GM21825 (cell line): ENCODE measurements around the gene IFI44.

Experiments used
- ATAC-seq: cut with Tn5 transposase; IDR thresholded peaks from one replicate; pipeline ENCODE4 v1.9.1; 2021; ENCODE audit warnings: mild to moderate bottlenecking, moderate library complexity; ENCODE audit not compliant: unreplicated experiment

Gene IFI44

DNA sequence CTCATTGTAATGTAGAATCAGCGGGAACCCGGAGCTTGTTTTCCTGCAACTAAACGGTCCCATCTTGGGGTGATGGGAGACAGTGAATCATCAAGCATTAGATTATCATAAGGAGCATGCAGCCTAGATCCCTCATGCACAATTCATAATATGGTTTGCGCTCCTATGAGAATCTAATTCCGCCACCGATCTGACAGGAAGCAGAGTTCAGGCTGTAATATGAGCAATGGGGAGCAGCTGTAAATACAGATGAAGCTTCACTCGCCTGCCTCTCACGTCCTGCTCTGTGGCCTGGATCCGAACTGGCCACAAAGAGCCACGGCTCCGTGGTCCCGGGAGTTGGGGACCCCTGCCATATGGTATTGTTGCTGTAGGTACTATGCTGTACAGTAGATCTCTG, 1.6 kb downstream of the IFI44 start:
- ATAC-seq = no peak

DNA sequence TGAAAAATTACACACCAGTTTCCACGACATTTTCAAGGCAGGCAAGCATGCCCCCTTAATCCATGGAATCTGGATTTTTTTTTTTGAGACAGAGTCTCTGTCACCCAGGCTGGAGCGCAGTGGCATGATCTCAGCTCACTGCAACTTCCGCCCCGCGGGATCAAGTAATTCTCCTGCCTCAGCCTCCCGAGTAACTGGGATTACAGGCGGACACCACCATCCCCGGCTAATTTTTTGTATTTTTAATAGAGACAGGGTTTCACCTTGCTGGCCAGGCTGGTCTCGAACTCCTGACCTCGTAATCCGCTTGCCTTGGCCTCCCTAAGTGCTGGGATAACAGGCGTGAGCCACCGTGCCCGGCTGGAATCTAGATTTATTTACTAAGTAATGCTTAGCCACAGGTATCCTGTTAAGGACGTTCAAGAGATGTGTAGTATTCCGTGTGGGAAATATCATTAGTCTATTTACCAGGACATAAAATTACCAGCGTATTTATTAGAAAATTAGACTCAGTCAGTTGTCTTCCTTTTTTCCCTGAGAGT, 2.5 kb downstream of the IFI44 start:
- ATAC-seq = no peak

DNA sequence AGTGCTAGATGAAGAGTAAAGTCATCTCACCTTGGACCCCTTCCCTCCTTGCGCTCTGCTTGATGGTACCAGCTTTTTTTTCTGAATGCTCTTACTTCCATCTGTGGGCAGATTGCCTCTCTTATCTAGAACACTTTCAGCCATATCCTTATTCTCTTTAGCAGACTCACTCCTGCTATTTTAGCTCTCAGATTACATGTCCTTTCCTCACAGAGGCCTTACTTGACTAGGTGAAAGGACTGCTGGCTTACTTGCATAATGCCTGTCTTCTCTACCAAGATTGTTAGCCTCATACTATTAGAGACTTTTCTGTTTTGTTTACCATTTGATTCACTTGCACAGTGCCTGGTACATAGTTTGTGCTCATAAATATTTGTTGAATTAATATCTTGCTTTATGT, 9.3 kb downstream of the IFI44 start:
- ATAC-seq = no peak

DNA sequence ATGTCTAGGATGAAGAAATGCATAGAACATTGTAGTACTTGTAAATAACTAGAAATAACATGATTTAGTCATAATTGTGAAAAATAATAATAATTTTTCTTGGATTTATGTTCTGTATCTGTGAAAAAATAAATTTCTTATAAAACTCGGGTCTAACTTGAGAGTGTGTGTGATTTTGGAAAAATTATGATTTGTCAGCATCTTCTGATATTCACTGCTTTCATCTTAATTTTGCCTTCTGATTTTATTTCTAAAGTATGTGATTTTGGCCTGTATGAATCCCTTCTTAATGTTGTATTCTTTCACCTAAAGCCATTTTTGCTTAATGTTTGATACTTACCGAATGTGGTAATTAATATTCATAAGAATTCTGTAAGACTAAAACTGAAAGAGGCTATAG, 14.3 kb downstream of the IFI44 start:
- no peak for ATAC-seq

DNA sequence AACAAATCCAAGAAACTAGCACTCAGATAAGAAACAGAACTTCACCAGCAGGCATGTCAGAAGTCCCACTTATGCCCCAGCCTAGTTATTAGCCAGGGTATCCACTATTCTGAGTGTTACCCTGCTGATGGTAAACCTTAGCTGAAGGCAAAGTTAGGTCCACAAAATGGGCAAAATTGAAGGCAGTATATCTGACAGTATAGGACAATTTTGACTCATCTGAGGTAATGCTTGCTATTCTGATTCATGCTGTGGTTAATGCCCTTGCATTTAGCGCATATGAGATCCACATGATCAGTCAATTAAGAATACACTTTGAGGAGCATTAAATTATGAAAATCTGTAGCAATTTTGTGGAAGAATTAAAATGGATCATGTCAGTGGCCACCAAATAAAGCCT, 15.1 kb downstream of the IFI44 start:
- no peak for ATAC-seq

DNA sequence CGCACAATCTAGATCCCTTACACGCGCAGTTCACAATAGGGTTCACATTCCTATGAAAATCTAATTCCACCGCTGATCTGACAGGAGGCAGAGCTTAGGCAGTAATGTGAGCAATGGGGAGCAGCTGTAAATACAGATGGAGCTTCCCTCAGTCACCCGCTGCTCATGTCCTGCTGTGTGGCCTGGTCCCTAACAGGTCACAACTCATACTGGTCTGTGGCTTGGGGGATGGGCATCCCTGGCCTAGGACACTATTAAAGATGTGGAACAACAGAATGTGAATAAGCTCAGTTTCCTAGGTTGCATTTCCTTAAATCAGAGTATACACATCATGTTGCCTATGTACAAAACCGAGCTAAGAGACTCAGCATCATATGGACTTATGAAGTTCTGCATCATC, 16.2 kb downstream of the IFI44 start:
- ATAC-seq = no peak

DNA sequence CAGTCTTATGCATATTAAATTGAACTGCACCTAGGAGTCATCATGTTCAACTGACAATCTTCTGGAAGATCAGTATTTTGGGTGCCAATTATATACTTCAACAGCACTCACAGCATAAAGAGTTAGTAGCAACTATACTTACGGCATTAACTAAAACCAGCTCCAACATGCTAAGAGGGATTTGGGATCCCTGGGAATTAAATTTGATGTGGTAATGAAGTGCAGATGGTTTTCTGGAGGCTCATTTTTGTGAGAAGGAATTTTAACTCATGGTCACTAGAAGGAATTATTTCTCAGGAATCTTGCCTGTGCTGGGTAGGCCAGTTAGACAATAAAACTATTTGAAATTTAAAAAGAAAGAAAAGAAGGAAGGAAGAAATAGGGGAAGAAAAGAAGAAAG, 18.3 kb downstream of the IFI44 start:
- no peak for ATAC-seq

DNA sequence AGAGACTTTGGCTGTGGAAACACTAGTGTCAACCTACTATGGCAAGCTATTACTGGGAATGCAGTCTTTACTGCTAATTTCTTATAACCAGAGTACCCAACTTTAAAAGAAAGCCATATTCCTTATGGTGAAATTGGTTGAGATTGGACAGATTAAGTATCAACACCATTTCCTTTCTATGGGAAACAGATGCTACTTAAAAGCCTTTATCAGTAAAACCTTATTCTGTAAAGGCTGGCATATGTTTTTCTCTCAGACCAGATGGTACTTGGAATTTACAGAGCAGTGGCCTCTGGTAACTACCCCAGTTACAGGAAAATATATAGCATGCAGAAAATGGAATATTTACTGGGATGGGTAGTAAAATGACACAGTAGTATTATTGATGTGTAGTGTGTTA, 18.8 kb downstream of the IFI44 start:
- no peak for ATAC-seq

DNA sequence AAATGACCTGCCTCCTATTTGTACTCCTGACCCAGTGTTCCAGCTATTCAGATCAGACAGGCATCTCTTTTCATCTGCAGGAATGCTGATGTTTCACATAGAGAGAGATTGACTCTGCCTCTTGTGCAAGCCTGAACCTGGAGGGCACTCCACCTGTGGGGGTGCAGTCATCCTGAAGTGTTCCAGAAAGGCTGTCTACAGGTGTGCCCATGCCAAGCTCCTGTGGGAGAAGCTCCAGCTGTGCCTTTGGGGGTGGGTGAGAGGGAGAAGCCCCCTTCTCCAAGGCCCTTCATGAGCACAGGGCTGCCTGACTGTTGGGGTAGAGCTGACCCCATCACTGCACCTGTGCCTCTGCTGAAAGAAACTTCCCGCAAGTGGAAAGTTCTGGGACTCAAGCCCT, 22.8 kb downstream of the IFI44 start:
- ATAC-seq = no peak

DNA sequence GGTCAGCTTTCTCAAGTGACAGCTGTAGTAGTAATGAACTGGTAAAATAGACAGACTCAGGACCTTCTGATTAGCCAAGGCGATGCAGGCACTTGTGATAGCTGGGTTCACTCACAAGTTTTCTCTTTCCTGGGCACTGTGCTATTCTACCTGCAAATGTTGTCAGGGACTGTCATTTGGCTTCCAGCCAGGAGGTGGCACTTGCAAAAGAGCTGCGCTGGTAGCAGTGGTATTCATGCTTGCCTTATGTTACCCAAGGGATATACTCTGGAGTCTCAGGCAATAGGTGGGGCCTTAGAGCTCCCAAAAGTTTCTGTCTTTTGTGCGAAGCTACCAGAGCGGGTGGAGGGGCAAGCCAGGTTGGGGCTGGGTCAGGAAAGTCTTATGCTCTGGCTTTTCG, 23.5 kb downstream of the IFI44 start:
- ATAC-seq = no peak

DNA sequence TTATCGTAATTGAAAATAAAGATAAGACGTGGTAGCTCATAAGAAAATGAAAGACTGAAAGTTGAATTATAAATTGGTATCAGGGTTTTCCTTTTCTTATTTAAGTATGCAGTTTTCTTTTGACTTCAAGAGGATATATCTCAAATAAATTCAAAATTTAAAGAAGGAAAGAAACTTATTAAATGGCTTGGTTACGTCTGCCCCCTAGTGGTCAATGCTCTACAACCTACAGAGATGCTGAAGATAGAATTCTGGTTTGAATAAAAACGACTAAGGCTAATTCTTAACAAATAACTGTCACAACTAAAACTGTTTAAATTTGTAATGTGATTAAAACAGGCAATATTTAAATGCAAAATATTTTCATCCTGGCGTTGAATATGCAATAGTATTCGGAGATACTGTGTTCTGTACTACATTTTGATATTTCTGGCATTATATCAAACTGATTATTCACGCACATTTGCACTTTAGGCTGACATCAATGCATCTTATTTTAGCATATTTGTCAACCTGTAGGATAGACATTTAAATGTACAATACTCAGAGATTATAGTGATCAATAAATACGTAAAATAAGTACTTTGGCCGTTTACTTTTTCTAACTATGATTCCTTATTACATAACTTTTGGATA, 26.8 kb downstream of the IFI44 start:
- no peak for ATAC-seq

DNA sequence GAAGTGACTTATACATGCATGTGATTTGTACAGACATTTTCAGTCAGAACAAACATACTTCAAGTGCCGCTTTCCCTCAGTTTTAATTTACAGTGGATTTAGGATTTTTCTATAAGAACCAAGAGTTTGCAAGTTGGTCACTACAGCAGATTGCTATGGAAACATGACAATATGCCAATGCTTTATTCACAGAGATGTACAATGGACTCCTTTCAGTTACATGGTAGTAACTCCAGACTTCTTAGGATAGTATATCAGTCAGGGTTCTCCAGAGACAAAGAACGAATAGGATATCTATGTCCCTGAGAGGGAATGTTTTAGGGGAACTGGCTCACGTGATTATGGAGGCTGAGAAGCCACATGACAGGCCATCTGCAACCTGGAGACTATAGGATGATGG, 27.4 kb downstream of the IFI44 start:
- no peak for ATAC-seq

DNA sequence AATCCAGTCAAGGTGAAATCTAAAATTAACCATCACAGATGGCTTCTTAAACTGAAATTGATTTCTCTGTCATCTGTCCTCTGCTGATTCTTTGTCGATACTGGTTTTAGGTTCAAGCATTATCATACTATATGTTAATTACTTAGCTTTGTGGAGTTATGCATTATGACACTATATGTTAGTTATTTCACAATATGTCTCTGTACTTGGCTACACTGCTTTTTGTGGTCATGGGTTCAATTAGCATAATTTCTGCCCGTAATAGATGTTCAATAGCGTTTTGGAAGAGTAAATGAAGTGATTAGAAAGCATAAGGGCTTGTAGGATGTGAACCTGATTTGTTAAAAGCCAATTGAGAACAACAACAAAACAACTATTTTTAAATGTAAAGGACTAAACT, 28.2 kb downstream of the IFI44 start:
- no peak for ATAC-seq

DNA sequence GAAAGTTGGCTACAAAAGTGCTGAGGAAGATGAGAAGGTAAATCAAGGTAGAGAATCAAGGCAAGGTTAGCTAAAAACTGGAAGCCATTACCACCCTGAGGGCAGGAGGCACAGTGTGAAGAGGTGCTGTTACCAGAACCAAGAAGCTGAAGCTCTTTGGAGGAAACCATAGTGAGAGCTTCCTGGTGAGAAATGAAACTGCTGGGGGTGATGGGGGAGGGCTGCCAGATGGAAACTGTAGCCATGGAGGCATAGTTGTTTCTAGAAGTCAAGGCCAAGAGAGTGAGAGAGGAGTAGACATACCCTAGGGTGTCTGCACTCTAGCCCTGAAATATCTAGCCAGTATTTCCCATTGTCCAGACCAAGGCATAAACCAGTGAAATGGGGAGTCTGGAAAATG, 28.7 kb downstream of the IFI44 start:
- peak; percentile 89 for ATAC-seq

DNA sequence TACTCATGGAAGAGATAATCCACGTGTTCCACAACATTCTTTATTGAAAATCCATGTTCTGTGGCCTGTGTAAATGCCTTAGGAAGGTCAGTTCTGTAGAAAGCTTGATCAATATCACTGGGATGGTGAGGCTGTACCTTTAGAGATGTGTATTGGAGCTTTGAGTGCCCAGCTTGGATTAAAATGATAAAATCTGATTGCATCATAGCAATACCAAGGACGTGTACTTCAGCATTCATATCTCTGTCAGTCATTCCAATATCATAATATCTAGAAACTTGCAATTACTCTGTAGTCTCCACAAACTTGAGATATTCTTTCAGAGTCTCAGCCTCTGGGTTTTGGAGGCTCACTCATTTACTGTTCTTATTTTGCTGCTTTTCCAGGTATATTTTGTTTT, 31.6 kb downstream of the IFI44 start:
- no peak for ATAC-seq

DNA sequence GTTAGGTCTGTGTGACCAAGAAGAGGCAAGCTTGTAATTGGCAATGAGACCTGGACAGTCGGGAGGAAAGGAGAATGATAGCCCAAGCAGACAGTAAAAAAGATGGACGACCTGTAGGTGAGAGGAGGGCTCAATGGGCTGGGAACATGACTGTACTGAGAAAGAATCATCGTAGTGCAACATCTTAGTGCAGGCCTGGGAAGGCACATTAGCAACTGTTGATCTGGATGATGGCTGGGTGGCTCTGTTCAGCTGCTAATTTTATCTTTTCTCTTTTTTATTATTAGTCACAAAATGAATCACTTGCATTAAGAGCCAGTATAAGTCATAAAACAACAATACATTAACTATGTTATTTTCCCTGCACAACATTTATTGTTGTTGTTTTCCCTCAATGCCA, 32.9 kb downstream of the IFI44 start:
- no peak for ATAC-seq

DNA sequence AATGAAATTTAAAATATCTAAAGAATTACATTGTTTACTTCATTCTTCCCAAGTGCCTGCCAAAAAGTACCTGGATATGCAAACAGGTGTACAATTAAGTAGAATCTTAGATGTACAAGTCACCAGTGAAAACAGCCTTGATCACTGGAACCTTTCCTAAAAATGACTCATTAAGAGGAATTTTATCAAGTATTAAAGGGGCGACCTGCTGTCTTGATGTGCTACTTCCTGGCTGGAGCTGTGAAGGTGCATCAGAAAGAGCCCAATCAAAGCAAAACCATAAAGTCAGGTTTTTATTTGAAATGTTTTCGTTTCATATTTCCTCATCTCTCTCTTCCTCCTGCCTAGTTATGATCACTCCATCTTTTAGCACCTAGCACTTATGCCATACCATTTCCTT, 33.4 kb downstream of the IFI44 start:
- no peak for ATAC-seq

DNA sequence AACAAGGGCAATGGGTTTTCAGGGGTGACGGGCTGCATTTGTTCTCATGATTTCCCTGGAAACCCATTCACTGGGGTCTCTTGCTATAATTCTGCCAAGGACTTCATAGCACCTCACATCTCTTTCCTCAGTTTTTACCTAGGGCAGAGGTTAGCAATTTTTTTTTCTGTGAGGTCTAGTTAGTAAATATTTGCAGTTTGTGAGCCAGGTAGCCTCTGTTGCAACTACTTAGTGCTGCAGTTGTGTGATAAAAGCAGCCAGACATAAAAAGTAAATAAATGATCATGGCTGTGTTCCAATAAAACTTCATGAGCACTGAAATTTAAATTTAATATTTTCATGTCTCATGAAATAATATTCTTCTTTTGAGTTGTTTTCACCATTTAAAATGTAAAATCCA, 37.7 kb downstream of the IFI44 start:
- no peak for ATAC-seq

DNA sequence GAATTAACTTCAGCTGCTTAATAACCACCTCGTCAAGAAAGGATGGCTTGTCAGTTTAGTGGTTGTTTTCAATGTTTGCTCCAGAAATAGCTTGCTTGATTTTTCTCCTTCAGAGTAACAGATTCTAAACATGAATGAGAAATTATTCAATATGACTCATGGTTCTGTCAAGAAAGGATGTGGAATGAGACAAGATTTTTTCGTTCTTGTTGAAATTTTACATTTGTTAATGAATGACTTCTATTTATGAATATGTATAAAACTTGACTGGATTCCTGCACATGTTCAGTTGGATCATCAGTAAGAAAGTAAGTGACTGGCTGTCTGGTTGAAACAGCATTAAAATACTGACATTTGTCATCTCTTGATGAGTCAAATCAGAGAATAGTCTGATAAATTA, 38.3 kb downstream of the IFI44 start:
- no peak for ATAC-seq

DNA sequence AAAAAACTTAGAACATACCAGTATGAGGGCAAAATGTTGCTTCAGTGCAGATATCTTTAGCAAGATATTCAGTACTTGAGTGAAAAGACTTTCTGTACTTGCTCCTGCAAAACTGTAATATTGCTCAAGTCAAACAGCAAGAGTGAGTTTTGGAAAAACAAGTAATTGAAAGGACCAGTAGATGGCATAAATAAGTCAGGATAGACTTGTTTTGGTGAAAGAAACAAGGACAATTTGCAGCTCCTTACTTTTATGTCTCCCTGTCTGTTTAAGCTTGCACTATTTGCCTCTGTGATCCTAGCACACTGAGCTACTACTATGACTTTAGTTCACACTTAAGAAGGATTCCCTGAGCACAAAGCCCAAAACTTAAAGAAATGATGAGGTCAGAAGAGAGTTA, 39.1 kb downstream of the IFI44 start:
- no peak for ATAC-seq

DNA sequence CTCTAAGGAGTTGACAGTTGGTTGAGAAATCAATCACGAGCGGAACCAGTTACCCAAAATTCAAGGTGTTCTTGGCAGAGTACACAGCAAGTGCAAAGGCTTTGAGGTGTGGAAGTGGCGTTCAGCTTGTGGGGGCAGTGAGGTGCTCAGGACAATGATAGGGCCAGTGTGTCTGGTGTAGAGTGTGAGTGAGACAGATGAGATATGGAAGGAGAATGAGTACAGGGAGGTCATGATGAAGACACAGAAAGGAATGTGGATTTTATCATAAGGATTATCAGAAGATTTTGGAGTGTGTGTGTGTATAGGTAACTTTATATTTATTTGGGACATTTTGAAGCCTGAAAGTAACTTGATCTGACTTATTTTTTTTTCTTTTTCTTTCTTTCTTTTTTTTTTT, 40.9 kb downstream of the IFI44 start:
- ATAC-seq = no peak

DNA sequence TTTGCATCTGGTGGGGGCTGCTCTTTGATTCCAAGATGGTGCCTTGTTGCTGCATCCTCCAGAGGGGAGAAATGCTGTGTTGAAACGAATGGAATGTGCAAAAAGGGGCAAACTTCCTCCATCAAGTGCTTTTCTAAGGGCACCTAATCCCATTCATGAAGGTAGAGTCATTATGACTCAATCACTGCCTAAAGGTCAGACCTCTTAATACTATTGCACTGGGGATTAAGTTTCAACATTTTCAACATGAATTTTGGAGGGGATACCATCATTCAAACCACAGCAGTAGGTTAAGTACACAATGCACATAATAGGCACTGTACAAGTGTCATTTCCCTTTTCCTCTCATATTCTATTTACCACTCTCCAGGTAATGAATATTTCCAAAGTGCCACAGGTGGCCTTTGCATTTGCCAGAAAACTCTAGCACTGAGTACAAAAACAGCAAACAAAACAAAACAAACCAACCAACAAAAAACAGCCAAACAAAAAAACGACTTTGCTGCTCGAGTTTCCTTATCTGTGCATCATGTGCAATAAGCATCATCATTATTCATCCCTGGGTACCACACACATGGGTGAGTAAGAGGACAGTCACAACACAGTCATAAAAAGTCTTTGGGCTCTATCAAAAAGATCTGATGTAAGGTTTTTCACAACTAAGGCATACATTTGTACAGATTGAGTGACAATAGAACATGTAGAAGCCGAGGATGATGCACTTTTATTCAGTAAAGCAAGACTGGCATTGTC, 42.5 kb downstream of the IFI44 start:
- ATAC-seq = no peak

DNA sequence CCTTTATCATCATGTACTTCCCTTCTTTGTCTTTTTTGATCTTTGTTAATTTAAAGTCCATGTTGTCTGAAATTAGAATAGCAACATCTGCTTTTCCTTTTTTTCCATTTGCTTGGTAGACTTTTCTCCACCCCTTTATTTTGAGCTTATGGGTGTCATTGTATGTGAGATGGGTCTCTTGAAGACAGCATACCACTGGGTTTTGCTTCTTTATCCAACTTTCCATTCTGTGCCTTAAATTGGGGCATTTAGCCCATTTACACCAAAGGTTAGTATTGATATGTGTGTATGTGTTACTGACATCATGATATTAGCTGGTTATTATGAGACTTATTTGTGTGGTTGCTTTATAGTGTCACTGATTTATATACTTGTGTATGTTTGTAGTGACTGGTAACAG, 50.2 kb downstream of the IFI44 start:
- no peak for ATAC-seq
